K562 (cell line): ENCODE measurements around the gene HNRNPDL. TPM values are rescaled to one million over a fixed set of nuclear protein-coding genes. Genes with fewer than 3 reads are reported as not detected.

Experiments
- ATAC-seq: fragments of 200-7000 bp; cut with Tn5 transposase; 3 replicates; pipeline ENCODE4 v1.9.1; 2020; ENCODE audit warnings: moderate library complexity
- BruUV-seq: library from RNA; stranded (reverse); fragments of 400-500 nt; replicated peaks from 2 replicates; lab custom pipeline; 2021; lab: Mats Ljungman, UMichigan
- CTCF ChIA-PET: fragments of 300-600 bp; formaldehyde crosslinking; extraction: SDS; loops from one replicate; lab custom pipeline; 2021; ENCODE audit warnings: low intra/inter-chr PET ratio; lab: Yijun Ruan, JAX
- POLR2A ChIA-PET: fragments of 300-600, 350-650 bp; sonication (Branson Sonifier 250); formaldehyde crosslinking; extraction: SDS; loops from one replicate; lab custom pipeline; 2021; ENCODE audit warnings: antibody characterized with exemption, inconsistent platforms; lab: Yijun Ruan, JAX
- DNase-seq, 4 experiments: peaks; one replicate each; pipeline versions ENCODE4 v3.0.0 to v3.0.0-alpha.2; 2011 to 2018; ENCODE audit warnings: low spot score in 3 of 4, mixed read lengths in 3 of 4; ENCODE audit errors: extremely low read depth in 1 of 4
- FAIRE-seq: peaks from 2 replicates; lab custom pipeline; 2011; peaks lifted over from hg19 to GRCh38; lab: Jason Lieb, UNC
- H2AFZ ChIP-seq: 2 replicates; pipeline ENCODE4 v1.6.0; 2011; ENCODE audit warnings: low read depth, low read length, control low read depth, inconsistent platforms
- H3K27ac ChIP-seq: fragments of 200-600 bp; 3 replicates; pipeline ENCODE4 v1.8.0; 2011; ENCODE audit warnings: low read depth, mild to moderate bottlenecking, control low read depth, inconsistent platforms, low read length, moderate library complexity, mixed read lengths; ENCODE audit errors: extremely low read depth
- H3K27me3 ChIP-seq, 2 experiments: fragments of 300-600 bp in 1 of 2; 2 replicates in 1 of 2; 3 replicates in 1 of 2; pipeline versions ENCODE4 v1.6.0 to v1.8.0; 2011; ENCODE audit warnings: inconsistent platforms in 2 of 2, low read length in 2 of 2, mild to moderate bottlenecking in 1 of 2, mixed read lengths in 1 of 2, moderate library complexity in 1 of 2; ENCODE audit not compliant: control insufficient read depth in 2 of 2, insufficient read depth in 2 of 2
- H3K36me3 ChIP-seq: fragments of 300-600 bp; 3 replicates; pipeline ENCODE4 v1.8.0; 2011; ENCODE audit warnings: mild to moderate bottlenecking, low read length, inconsistent platforms; ENCODE audit not compliant: control insufficient read depth, insufficient read depth
- H3K4me1 ChIP-seq, 2 experiments: fragments of 200-600 bp in 1 of 2; replicated peaks in 1 of 2; 2 replicates in 1 of 2; 3 replicates in 1 of 2; pipeline versions ENCODE4 v1.5.1 to v1.8.0; 2011; ENCODE audit warnings: inconsistent platforms in 2 of 2, low read length in 2 of 2, mild to moderate bottlenecking in 1 of 2, mixed read lengths in 1 of 2, moderate library complexity in 1 of 2; ENCODE audit not compliant: control insufficient read depth in 2 of 2, insufficient read depth in 2 of 2
- H3K4me2 ChIP-seq: 2 replicates; pipeline ENCODE4 v1.6.1; 2011; ENCODE audit warnings: low read length, control low read depth, inconsistent platforms, mixed read lengths; ENCODE audit not compliant: insufficient read depth
- H3K4me3 ChIP-seq: fragments of 200-600 bp; sonication (generic), shearing (Covaris generic); 2 replicates; pipeline ENCODE4 v1.5.1; 2016; ENCODE audit warnings: control low read depth, inconsistent platforms
- H3K79me2 ChIP-seq: fragments of 200-600 bp; 3 replicates; pipeline ENCODE4 v1.8.0; 2011; ENCODE audit warnings: low read length, inconsistent platforms; ENCODE audit not compliant: control insufficient read depth, insufficient read depth
- H3K9ac ChIP-seq, 2 experiments: 2 replicates each; pipeline versions ENCODE4 v1.6.0 to v1.6.1; 2011; ENCODE audit warnings: low read depth in 2 of 2, low read length in 2 of 2, control low read depth in 1 of 2, inconsistent platforms in 1 of 2, mild to moderate bottlenecking in 1 of 2, mixed read lengths in 1 of 2; ENCODE audit not compliant: insufficient read depth in 1 of 2
- H3K9me1 ChIP-seq: one replicate; pipeline ENCODE4 v1.6.0; 2011; ENCODE audit warnings: inconsistent platforms, mild to moderate bottlenecking, low read length, moderate library complexity; ENCODE audit not compliant: control insufficient read depth, insufficient read depth
- H3K9me3 ChIP-seq: replicated peaks from 2 replicates; pipeline ENCODE4 v1.5.1; 2011; ENCODE audit warnings: low read depth, low read length, inconsistent platforms; ENCODE audit not compliant: control insufficient read depth, insufficient read depth
- H4K20me1 ChIP-seq: replicated peaks from 2 replicates; pipeline ENCODE4 v1.6.1; 2011; ENCODE audit warnings: low read length, inconsistent platforms, mixed read lengths; ENCODE audit not compliant: control insufficient read depth, insufficient read depth
- GTF2B ChIP-seq: IDR thresholded peaks from 2 replicates; pipeline ENCODE4 v1.6.1; 2011; ENCODE audit not compliant: insufficient read length; ENCODE audit errors: extremely low read depth
- HDAC1 ChIP-seq, 2 experiments: fragments of 450-650 bp; IDR thresholded peaks; 2 replicates each; pipeline ENCODE4 v1.6.1; 2016 to 2017; ENCODE audit warnings: inconsistent platforms in 1 of 2, mild to moderate bottlenecking in 1 of 2, moderate library complexity in 1 of 2
- MCM2 ChIP-seq: fragments of 450-650 bp; IDR thresholded peaks from 2 replicates; pipeline ENCODE4 v1.6.1; 2017; ENCODE audit warnings: low read depth, mild to moderate bottlenecking
- NUFIP1 ChIP-seq: fragments of 450-650 bp; IDR thresholded peaks from 2 replicates; pipeline ENCODE4 v1.6.1; 2018; ENCODE audit not compliant: partially characterized antibody
- PHF21A ChIP-seq: fragments of 450-650 bp; IDR thresholded peaks from 2 replicates; pipeline ENCODE4 v1.6.1; 2017; ENCODE audit warnings: low read depth, borderline replicate concordance
- ZBTB11 ChIP-seq, 3 experiments: fragments of 200-800 bp in 1 of 3; fragments of 250-450 bp in 1 of 3; fragments of 450-650 bp in 1 of 3; sonication (Bioruptor Pico) in 1 of 3; sonication (Bioruptor generic) in 1 of 3; formaldehyde crosslinking in 1 of 3; IDR thresholded peaks; 2 replicates each; pipeline versions ENCODE4 v1.6.1 to v1.8.0; 2016 to 2022; ENCODE audit warnings: mild to moderate bottlenecking in 2 of 3, missing genetic modification characterization in 2 of 3, missing compliant biosample characterization in 1 of 3, moderate library complexity in 1 of 3
- ZMIZ1 ChIP-seq, 2 experiments: fragments of 150-350 bp in 1 of 2; IDR thresholded peaks; 2 replicates each; pipeline ENCODE4 v1.6.1; 2012 to 2016; ENCODE audit warnings: low read depth in 2 of 2, low read length in 2 of 2, mild to moderate bottlenecking in 1 of 2, moderate library complexity in 1 of 2
- ZNF41 ChIP-seq: fragments of 250-450 bp; sonication (Bioruptor Pico); conservative IDR thresholded peaks from 2 replicates; pipeline ENCODE4 v1.4.0; 2020; ENCODE audit warnings: mild to moderate bottlenecking
- ZZZ3 ChIP-seq: fragments of 450-650 bp; IDR thresholded peaks from 2 replicates; pipeline ENCODE4 v1.6.1; 2016; ENCODE audit warnings: antibody characterized with exemption, mild to moderate bottlenecking, moderate library complexity
- WGBS: fragments of 100-300 bp; shearing (Covaris generic); methylation state at CpG from one replicate; pipeline ENCODE4 v1.1.6; 2016; ENCODE audit warnings: low coverage, mixed read lengths; ENCODE audit not compliant: insufficient coverage; ENCODE audit errors: missing lambda C conversion rate; 5-methylcytosine and 5-hydroxymethylcytosine counted together
- in situ Hi-C: fragments of 300-500 bp; cut with MboI; formaldehyde crosslinking; loops from 4 replicates; pipeline ENCODE4 v1.15.0; 2018; ENCODE audit warnings: inconsistent platforms, mixed read lengths
- intact Hi-C: fragments of 100-400 bp; cut with micrococcal nuclease; formaldehyde crosslinking; loops from 2 replicates; pipeline ENCODE4 v1.14.2; 2022
- polyA plus RNA-seq, 8 experiments: library from polyadenylated mRNA; depleted of rRNA in 4 of 8; stranded (reverse) in 5 of 8; unstranded in 3 of 8; fragments of >200 nt; fragmentation: Nextera tagmentation in 2 of 8; fragmentation: Illumina TruSeq in 1 of 8; extraction: Ambion mirVana in 2 of 8; extraction: Trizol in 1 of 8; gene quantifications; 2 replicates each; pipeline versions ENCODE4 v1.2.1 to v1.2.3, GENCODE V29; 2011 to 2014; ENCODE audit warnings: inconsistent platforms in 1 of 8, missing spikeins in 1 of 8
- total RNA-seq, 7 experiments: library from RNA; depleted of rRNA in 6 of 7; stranded (reverse); fragments of >200 nt in 6 of 7; fragmentation: Illumina TruSeq in 2 of 7; extraction: Trizol in 2 of 7; gene quantifications; 2 replicates each; pipeline versions ENCODE4 v1.2.1 to v1.2.3, GENCODE V29; 2011 to 2021; ENCODE audit warnings: low replicate concordance in 1 of 7

The HNRNPDL gene
- total and polyA plus RNA-seq, 9 of the 15 experiments (the other 6 are each of a cell fraction or from before 2014, with no cell fraction given) = 243 to 652 (median 351) TPM

- Histone ChIP-seq H3K79me2 (peaks cover 87% of the 10 kb centered on the region), H3K36me3 (peaks cover 59% of the 10 kb centered on the region), H3K9me1 (no peaks in the 10 kb centered on the region), H3K27ac (peak overlapping the region; percentile 99), H3K4me3 (peak overlapping the region; percentile 80), H4K20me1 (peaks cover 27% of the 10 kb centered on the region), H3K9ac (peak overlapping the region; percentile 100), H3K27me3 (no peaks in the 10 kb centered on the region), H3K4me2 (peak overlapping the region; percentile 92), H2AFZ (peak overlapping the region; percentile 77), H3K9me3 (no peaks in the 10 kb centered on the region), H3K4me1 (peaks cover 19 to 26% of the 10 kb centered on the region in 2 experiments; a peak in 4 of 5 replicates)
- CTCF ChIA-PET = interaction anchor here (0.6 to 1.4 kb wide), 2 partner anchors 54 to 144 kb away, joined by 3 to 7 read pairs; partner anchors contain the start of gene HNRNPD
- DNase-seq (peak; percentile 83 to 96 (median 90)), FAIRE-seq (no peak), ATAC-seq (peak; percentile 75)
- 1% methylated on average over 34 of the region's 83 CpGs for WGBS
- intact Hi-C loops = loop anchor here (1.0 kb wide), 1 partner anchor 55 kb away; no protein-coding TSS in a partner anchor
- POLR2A ChIA-PET = interaction anchor here (0.6 to 3.1 kb wide), 26 partner anchors 9 to 754 kb away, joined by 3 to 29 read pairs (median 5); partner anchors contain the start of gene HNRNPD
- in situ Hi-C loops = loop anchor here (5.0 kb wide), 1 partner anchor 52 kb away; no protein-coding TSS in a partner anchor
- BruUV-seq = no TSS peak
- TF ChIP-seq GTF2B = peak; percentile 42
- TF ChIP-seq ZNF41 (CRISPR knock-in tag) = no peak
- no peak for TF ChIP-seq NUFIP1
- no peak for TF ChIP-seq MCM2
- TF ChIP-seq PHF21A = no peak
- peak in 1 of 3 experiments; percentile 76; a peak in 2 of 6 replicates for TF ChIP-seq ZBTB11 (CRISPR knock-in tag; IDR thresholded peaks at IDR 0.05)
- peak in 1 of 2 experiments; percentile 76; a peak in 2 of 4 replicates for TF ChIP-seq ZMIZ1 (IDR thresholded peaks at IDR 0.05; ENCODE audit: low read depth in 2 of 2, low read length in 2 of 2)
- peak in 1 of 2 experiments; percentile 78; a peak in 2 of 4 replicates for TF ChIP-seq HDAC1 (IDR thresholded peaks at IDR 0.05)
- no peak for TF ChIP-seq ZZZ3
These were observed 1.1 kb downstream of the HNRNPDL start for GRCh38 chr4:82428969-82429727.
